ENCODE data around the gene GATB. TPM values are rescaled to one million over a fixed set of nuclear protein-coding genes. Genes with fewer than 3 reads are reported as not detected.
A peak's percentile ranks its signal among the peaks of the same experiment; 100 is the strongest.

GATB gene
- total RNA-seq, 1 donor from 2014 or later: 14.2 TPM

GRCh38 chr4:151766691-151767090 lies 5.9 kb upstream of the GATB start:
- no peak overlapping the region for H3K4me3 ChIP-seq
- intact Hi-C loops (cut with DNase I): no loop called here
- TF ChIP-seq, protein P1, sequence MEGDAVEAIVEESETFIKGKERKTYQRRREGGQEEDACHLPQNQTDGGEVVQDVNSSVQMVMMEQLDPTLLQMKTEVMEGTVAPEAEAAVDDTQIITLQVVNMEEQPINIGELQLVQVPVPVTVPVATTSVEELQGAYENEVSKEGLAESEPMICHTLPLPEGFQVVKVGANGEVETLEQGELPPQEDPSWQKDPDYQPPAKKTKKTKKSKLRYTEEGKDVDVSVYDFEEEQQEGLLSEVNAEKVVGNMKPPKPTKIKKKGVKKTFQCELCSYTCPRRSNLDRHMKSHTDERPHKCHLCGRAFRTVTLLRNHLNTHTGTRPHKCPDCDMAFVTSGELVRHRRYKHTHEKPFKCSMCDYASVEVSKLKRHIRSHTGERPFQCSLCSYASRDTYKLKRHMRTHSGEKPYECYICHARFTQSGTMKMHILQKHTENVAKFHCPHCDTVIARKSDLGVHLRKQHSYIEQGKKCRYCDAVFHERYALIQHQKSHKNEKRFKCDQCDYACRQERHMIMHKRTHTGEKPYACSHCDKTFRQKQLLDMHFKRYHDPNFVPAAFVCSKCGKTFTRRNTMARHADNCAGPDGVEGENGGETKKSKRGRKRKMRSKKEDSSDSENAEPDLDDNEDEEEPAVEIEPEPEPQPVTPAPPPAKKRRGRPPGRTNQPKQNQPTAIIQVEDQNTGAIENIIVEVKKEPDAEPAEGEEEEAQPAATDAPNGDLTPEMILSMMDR (IDR thresholded peaks at IDR 0.05): no peak
- no peaks in the 10 kb centered on the region for H3K4me1 ChIP-seq
- H3K27me3 ChIP-seq (ENCODE audit: low read depth): peaks cover 6% of the 10 kb centered on the region
- no peaks in the 10 kb centered on the region for H3K9me3 ChIP-seq
- ATAC-seq: no peak
- no peaks in the 10 kb centered on the region for H3K36me3 ChIP-seq
- H3K27ac ChIP-seq: no peak overlapping the region
- no peak for DNase-seq

DNA sequence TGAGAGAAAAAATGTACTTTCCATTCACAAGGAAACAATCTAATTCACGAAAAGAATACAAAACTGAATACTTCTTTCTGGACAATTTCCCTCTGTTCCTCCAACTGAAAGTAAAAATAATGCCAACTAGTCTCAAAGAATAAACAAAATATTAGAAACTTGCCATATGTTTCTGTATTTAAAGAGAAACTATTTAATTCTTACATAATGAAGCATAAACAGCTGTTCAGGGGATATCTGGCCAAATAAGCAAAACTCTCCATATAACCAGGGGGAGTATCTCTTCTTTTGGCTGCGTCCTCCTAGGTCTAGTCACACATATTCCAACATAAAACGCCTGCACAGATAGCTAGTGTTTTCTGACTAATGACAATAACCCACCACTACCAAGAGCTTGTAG lies 805 bp downstream of the GATB start:
- DNase-seq (no peak), ATAC-seq (no peak)
- peaks cover 9% of the 10 kb centered on the region for H3K4me1 ChIP-seq
- intact Hi-C loops (cut with DNase I): no loop called here
- H3K27ac ChIP-seq: no peak overlapping the region
- H3K36me3 ChIP-seq: peaks cover 17% of the 10 kb centered on the region
- H3K4me3 ChIP-seq: peak overlapping the region; percentile 78
- TF ChIP-seq, protein P1 (IDR thresholded peaks at IDR 0.05): no peak
- no peaks in the 10 kb centered on the region for H3K27me3 ChIP-seq (ENCODE audit: low read depth)
- H3K9me3 ChIP-seq: no peaks in the 10 kb centered on the region

DNA sequence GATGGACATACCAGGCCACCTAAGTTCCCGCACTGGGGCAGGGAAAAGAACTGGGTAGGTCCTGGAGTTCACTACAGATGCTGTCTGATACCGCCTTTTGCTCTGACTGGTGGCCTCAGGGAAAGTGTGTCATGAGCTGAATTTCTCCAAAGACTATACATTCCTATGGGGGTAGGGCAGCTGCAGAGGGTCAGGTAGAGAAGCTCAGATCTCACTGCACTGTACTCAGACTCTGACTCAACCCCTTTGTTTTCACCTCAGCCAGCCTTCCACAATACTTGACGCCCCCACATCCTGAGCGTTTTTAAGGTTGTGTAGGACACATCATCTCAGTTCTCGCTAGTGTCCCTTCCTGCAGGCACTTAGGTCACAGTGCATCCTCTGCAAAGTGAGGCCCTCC lies 7.8 kb downstream of the GATB start:
- Histone ChIP-seq H3K27me3 (ENCODE audit: low read depth) (no peaks in the 10 kb centered on the region), H3K27ac (no peak overlapping the region), H3K4me1 (no peaks in the 10 kb centered on the region), H3K36me3 (peaks cover 41% of the 10 kb centered on the region), H3K9me3 (no peaks in the 10 kb centered on the region), H3K4me3 (no peak overlapping the region)
- intact Hi-C loops (cut with DNase I): no loop called here
- TF ChIP-seq, protein P1 (IDR thresholded peaks at IDR 0.05): no peak
- ATAC-seq (no peak), DNase-seq (no peak)

GRCh38 chr4:151750156-151750555 lies 10.7 kb downstream of the GATB start:
- DNase-seq (no peak), ATAC-seq (no peak)
- peaks cover 8% of the 10 kb centered on the region for H3K4me1 ChIP-seq
- no peaks in the 10 kb centered on the region for H3K9me3 ChIP-seq
- TF ChIP-seq, protein P1 (IDR thresholded peaks at IDR 0.05): no peak
- no peak overlapping the region for H3K4me3 ChIP-seq
- H3K36me3 ChIP-seq: peaks cover 25% of the 10 kb centered on the region
- H3K27ac ChIP-seq: no peak overlapping the region
- intact Hi-C loops (cut with DNase I): no loop called here
- H3K27me3 ChIP-seq (ENCODE audit: low read depth): no peaks in the 10 kb centered on the region

- no peak overlapping the region for H3K27ac ChIP-seq
- no peaks in the 10 kb centered on the region for H3K9me3 ChIP-seq
- intact Hi-C loops (cut with DNase I): no loop called here
- peaks cover 8% of the 10 kb centered on the region for H3K4me1 ChIP-seq
- ATAC-seq: no peak
- H3K36me3 ChIP-seq: no peaks in the 10 kb centered on the region
- H3K4me3 ChIP-seq: no peak overlapping the region
- TF ChIP-seq, protein P1 (IDR thresholded peaks at IDR 0.05): no peak
- no peak for DNase-seq
- H3K27me3 ChIP-seq (ENCODE audit: low read depth): no peaks in the 10 kb centered on the region
These were observed 15.2 kb downstream of the GATB start for GRCh38 chr4:151745481-151746231.
